EH (cell line): ENCODE data around the gene FNDC3A.

Experiments
- DNase-seq: peaks from one replicate; pipeline ENCODE4 v3.0.0-alpha.2; 2015; ENCODE audit warnings: low read depth

Gene FNDC3A

DNA sequence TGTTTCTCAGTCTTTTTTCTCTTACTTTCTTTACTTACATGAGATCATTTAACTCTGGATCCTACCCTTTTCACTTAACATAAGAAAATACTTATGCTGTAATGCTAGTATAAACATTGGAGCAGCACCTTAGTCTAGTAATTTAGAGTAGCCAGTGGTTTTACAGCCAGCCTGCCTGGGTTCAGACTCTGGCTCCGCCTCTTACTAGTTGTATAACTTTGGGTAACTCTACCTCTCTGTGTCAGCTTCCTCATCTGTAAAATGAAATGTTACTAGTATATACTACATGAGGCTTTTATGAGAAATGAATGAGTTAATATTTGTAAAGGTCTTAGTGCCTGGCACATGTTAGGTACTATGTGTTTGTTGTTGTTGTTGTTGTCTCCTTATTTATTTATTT lies 277.6 kb downstream of the FNDC3A start:
- no peak for DNase-seq

DNA sequence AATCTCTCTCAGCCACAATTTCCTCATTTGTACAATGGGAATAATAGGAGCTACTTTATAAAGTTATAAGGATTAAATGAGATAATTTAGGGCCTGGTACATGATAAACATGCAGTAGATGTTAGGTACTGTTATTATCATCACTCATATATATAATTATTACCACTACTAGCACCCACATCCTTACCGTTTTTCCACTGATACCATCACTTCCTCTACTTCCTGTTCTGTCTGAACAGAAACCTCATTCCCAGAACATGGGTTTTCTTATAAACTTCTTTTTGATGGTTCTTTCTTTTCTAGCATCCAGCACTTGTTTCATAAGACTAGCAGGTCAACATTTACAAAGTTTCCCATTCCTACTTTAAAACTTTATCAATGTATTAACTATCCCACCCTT lies 278.3 kb downstream of the FNDC3A start:
- DNase-seq = no peak

DNA sequence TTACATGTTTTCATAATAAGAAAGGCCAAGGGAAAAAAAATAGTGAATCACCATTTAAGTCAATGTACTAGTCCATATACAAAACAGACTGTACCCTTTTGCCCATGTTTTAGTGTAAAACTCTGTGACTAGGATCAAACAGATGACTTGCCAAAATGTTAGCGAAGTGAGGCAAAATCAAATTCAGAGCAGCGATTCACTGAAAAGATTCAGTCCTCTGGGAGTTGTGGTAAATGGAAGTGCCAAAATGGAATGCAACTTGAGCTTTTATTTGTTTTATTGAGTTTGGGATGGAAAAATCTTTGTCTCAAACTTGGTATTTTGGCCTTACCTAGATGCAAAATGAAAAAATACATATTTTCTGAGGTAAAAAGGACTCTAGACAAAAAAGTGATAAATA lies 281.1 kb downstream of the FNDC3A start:
- DNase-seq = no peak

DNA sequence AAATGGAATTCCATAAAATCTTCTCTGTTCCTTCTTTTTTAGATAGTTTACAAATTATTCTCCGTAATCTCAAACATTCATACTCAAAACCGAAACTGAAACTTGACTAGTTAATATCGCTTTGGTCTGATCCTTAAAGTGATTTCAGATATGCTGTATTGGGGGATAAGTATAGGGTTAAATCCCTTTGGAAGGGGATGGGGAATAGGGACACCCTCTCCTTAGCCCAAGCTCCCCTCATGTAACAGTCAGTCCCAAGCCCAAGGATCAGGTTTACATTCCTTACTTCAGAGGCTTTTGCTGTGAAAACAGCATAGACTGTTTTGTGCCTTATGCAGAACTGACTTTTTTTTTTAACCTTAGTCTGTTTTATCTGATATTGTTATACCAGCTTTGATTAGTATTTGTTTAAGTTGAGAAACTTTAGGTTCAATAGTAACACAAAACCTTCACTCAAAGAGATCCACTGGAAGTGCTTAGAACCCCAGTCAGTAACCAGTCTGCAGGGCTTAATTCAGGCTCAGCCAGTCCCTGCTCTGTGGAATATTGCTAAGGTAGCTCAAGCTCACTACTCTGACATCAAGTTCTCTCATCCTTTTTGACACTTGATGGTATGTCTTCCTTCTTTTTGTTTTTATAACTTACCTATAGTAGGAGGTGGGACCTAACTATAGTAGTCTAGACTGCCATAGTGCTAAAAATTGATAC lies 282.5 kb downstream of the FNDC3A start:
- DNase-seq = no peak
